ENCODE results near the gene GABBR2. TPM values are rescaled to one million over a fixed set of nuclear protein-coding genes. Genes with fewer than 3 reads are reported as not detected.
"Not testable (repeated sequence)": the region's sequence is repeated elsewhere in the genome, so short reads cannot be mapped to it uniquely, and the experiment has no call there.

The GABBR2 gene
- total RNA-seq, 2 experiments from 2014 or later: not detected

DNA sequence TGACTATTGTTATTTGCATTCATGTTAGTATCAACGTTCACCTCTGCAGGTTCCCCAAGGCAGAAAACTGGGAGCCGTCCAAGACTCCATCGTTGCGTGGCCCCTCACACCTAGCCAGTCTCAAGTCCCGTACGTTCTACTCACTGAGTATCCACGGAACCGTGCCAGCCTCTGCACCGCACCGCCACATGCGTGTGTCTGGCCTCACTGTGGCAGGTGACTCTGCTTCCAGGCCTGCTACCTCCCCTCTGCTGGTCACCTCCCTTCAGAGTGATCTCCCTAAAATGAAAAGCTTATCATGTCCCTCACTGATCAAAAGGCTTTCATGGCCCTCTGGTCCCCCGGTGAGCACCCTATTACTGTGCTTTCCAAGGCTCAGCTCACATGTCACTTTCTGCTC is 108.1 kb downstream of the GABBR2 start:
- CTCF ChIA-PET: interaction anchor here (0.6 kb wide), 1 partner anchor 1859 kb away, joined by 3 read pairs; no protein-coding TSS in a partner anchor
- Mint-ChIP-seq H3K4me1 (no peaks in the 10 kb centered on the region), H3K27ac (no peak overlapping the region), H3K4me3 (no peak overlapping the region), H3K36me3 (ENCODE audit: low read depth) (no peaks in the 10 kb centered on the region), H3K27me3 (no peaks in the 10 kb centered on the region), H3K9me3 (ENCODE audit: low read depth) (no peaks in the 10 kb centered on the region)
- POLR2A ChIA-PET: no interaction called here
- ATAC-seq: no peak
- no peak for DNase-seq
- intact Hi-C loops (cut with DNase I, micrococcal nuclease): no loop called here

DNA sequence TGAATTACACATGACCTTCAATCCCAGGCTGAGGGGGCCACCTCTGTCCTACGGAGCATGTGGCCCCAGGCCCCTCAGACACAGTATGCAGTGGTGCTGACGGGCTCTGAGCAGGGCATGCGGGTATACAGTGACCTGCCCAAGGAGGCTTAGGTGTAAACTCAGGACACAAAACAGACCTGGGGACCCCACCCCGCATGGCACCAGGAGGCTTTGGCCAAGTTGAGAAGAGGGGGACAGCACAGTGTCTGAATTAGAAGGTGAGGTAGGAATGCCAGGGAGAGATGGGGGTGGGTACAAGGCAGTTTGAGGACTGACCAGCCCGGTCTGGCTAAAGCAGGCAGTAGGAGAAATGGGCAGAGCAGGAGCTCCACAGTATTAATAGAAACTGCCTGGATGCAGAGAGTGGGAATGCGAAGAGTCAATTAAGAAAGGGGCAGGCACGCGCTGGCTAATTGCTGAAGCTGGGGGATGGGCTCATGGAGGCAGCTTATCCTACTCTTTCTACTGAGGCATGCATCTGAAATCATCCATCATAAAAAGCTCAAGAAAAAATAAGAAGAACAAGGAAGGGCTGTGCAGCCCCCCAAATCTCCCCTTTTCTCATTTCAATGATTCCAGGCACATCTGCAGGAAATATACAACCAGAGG is 109.0 kb downstream of the GABBR2 start:
- Mint-ChIP-seq H3K27me3 (no peaks in the 10 kb centered on the region), H3K4me1 (no peaks in the 10 kb centered on the region), H3K36me3 (ENCODE audit: low read depth) (no peaks in the 10 kb centered on the region), H3K4me3 (no peak overlapping the region), H3K27ac (no peak overlapping the region), H3K9me3 (ENCODE audit: low read depth) (no peaks in the 10 kb centered on the region)
- DNase-seq (no peak), ATAC-seq (no peak)
- ChIA-PET CTCF (interaction anchor here (0.7 kb wide), 1 partner anchor 28 kb away, joined by 3 read pairs; no protein-coding TSS in a partner anchor), POLR2A (no interaction called here)
- intact Hi-C loops (cut with DNase I, micrococcal nuclease): no loop called here

DNA sequence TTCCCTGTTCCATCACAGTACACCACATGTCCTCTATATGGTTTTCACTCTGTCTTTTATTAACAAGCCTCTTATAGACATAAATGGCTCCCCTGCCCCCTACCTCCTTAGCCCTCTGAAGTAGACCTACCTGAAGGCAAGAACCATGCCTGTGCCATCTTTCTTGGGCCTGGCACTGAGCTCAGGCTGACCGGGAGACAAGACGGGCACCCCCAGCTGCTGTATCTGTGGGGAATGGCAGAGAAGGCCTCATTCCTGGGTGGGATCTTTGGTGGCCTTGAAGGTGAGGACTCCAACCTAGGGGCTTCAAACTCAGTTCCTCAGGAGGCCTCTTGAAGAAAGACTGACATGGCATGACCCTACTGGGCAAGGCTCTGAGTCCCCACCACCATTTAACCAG is 109.9 kb downstream of the GABBR2 start:
- intact Hi-C loops (cut with DNase I, micrococcal nuclease): no loop called here
- CTCF ChIA-PET: no interaction called here
- Mint-ChIP-seq H3K4me1 (no peaks in the 10 kb centered on the region), H3K36me3 (ENCODE audit: low read depth) (no peaks in the 10 kb centered on the region), H3K9me3 (ENCODE audit: low read depth) (no peaks in the 10 kb centered on the region), H3K27ac (no peak overlapping the region), H3K27me3 (no peaks in the 10 kb centered on the region), H3K4me3 (no peak overlapping the region)
- POLR2A ChIA-PET: no interaction called here
- DNase-seq (no peak), ATAC-seq (no peak)

DNA sequence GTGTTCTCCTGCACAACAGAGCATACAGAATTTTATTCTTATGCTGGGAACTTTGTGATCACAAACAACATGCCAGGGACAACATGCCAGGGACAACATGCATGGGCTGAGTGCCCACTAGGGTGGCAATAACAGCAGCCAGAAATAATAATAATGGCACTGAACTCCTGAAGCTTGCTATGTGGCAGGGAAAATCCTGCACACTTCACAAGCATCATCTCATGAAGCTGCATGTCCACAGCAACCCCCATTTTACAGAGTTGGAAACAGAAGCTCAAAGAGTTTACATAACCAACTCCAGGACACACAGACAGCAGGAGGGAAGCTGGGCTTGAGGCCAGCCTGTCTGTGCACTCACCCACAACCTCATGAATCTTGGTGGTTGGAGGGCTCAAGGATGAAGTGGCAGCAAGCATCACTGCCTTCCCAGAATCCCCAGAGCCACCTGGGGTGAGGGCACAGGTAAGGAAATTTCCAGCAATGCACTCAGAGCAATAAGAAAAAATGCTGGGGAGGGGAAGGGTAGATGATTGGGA is 111.4 kb downstream of the GABBR2 start:
- CTCF ChIA-PET: interaction anchor here (0.8 kb wide), 2 partner anchors 41 to 56 kb away, joined by 3 read pairs; no protein-coding TSS in a partner anchor
- no peaks in the 10 kb centered on the region for H3K27me3 Mint-ChIP-seq
- H3K36me3 Mint-ChIP-seq (ENCODE audit: low read depth): no peaks in the 10 kb centered on the region
- no peaks in the 10 kb centered on the region for H3K4me1 Mint-ChIP-seq
- POLR2A ChIA-PET: no interaction called here
- H3K27ac Mint-ChIP-seq: no peak overlapping the region
- intact Hi-C loops (cut with DNase I, micrococcal nuclease): no loop called here
- ATAC-seq (no peak), DNase-seq (no peak)
- H3K9me3 Mint-ChIP-seq (ENCODE audit: low read depth): no peaks in the 10 kb centered on the region
- no peak overlapping the region for H3K4me3 Mint-ChIP-seq

DNA sequence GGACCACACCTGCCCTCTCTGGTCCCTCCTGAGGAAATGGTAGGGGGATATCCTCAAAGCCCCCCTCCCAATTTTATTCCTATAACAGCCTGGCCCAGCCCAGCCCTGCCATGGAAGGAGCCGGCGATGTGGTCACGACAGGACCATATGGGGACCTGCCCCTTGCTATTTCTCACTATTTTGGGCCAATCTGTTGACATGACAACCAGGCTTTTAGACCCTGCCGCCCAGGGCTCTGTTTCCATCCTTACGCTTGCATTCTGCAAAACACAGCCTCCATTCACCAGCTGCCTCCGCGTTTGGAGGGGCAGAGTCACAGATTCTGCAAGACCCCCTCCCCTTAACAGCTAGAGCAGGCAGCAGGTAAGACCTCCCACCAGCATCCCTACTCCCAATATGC is 112.2 kb downstream of the GABBR2 start:
- ATAC-seq: no peak
- Mint-ChIP-seq H3K9me3 (ENCODE audit: low read depth) (no peaks in the 10 kb centered on the region), H3K27me3 (no peaks in the 10 kb centered on the region), H3K4me1 (no peaks in the 10 kb centered on the region), H3K27ac (no peak overlapping the region), H3K4me3 (no peak overlapping the region), H3K36me3 (ENCODE audit: low read depth) (no peaks in the 10 kb centered on the region)
- ChIA-PET CTCF (no interaction called here), POLR2A (no interaction called here)
- intact Hi-C loops (cut with DNase I, micrococcal nuclease): no loop called here
- no peak for DNase-seq

DNA sequence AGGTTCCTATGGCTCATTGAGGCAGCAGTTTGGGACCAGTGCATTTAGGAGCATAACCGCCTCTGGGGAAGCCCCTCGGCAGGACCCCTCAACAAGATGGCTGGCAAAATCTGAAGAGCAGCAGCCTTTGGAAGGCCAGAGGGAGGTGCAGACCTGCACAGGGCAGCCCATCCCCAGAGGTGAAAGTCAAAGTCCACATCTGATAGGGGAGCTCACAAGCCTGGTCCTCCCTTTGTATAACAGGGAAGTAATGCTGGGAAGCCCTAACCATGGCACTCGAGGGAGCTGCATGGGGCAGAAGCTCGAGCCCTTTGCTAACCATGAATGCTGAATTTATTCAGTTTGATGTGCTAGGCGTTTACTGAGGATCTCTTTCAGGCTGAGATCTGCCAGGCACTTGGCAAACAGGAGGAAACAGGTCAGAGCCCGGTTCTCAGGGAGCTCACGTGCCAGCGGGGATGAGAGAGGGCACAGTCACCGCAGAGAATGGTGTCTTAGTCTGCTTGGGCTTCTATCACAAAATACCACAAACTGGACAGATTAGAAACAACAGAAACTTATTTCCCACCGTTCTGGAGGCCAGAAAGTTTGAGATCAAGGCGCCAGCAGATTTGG is 114.1 kb downstream of the GABBR2 start:
- DNase-seq (no peak), ATAC-seq (no peak)
- H3K27me3 Mint-ChIP-seq: no peaks in the 10 kb centered on the region
- POLR2A ChIA-PET: no interaction called here
- no peaks in the 10 kb centered on the region for H3K9me3 Mint-ChIP-seq (ENCODE audit: low read depth)
- no peaks in the 10 kb centered on the region for H3K4me1 Mint-ChIP-seq
- no peak overlapping the region for H3K4me3 Mint-ChIP-seq
- intact Hi-C loops (cut with DNase I, micrococcal nuclease): no loop called here
- no peak overlapping the region for H3K27ac Mint-ChIP-seq
- H3K36me3 Mint-ChIP-seq (ENCODE audit: low read depth): no peaks in the 10 kb centered on the region
- CTCF ChIA-PET: no interaction called here

DNA sequence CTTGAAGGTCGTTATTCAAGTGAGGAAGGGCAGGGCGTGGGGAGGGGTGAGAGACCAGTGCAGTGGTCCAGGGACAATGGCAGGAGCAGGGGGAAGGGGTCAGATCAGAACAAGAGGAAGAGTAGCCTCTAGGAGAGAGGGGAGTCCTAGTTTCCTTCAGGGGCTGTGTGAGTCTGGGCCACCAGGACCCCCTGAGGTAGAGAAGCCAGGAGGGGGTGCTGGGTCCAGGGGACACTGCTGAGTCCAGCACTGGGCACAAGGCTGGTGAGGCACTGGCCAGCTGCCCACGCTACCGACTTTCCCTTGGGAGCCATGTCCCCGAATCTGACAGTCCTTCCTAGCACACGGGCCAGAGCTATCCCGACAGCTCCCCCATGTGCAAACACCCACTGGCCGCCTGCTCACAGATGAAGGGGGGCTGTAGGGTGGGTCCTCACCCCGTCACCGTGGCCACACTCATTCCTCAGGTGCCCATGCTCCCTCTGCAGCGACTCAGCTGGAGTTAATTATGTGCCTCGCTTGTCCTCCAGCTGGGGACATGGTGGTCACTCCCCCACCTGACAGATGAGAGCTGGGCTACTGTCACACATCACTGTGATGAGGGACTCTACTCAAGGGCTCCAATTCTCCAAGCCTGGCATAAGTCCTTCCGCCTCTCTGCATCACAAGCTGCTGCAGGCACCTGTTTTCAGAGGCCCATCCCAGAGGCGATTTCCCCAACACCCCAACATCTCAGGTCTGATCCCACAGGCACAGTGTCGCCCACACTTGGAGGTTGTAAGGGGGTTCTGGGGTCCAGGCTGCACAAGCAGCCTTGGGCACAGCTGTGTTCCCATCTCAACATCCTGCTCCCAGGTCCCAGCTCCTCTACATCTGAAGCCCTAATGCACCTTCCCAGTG is 115.1 kb downstream of the GABBR2 start:
- CTCF ChIA-PET: no interaction called here
- Mint-ChIP-seq H3K36me3 (ENCODE audit: low read depth) (no peaks in the 10 kb centered on the region), H3K27ac (no peak overlapping the region), H3K4me3 (no peak overlapping the region), H3K9me3 (ENCODE audit: low read depth) (no peaks in the 10 kb centered on the region), H3K27me3 (peaks cover 3% of the 10 kb centered on the region), H3K4me1 (no peaks in the 10 kb centered on the region)
- intact Hi-C loops (cut with DNase I, micrococcal nuclease): no loop called here
- no peak for ATAC-seq
- DNase-seq: no peak
- POLR2A ChIA-PET: no interaction called here

DNA sequence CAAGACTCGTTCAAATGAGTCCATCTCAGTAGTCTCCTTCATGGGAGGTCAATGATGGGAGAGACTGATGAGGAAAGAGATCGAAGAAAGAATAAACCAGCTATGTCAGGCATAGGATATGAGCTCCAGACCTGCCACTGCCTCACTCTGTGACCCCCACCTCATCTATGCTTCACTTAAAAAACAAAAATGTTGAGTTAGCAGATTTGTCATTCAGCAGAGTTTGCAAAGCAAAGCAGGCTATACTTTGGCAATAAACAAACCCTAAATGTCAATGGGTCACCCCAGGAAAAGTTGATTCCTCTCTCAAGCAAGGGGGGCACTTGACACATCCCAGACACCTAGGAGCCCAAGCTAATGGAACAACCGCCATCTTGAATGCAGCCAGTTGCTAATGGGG is 117.0 kb downstream of the GABBR2 start:
- no peaks in the 10 kb centered on the region for H3K36me3 Mint-ChIP-seq (ENCODE audit: low read depth)
- peaks cover 5% of the 10 kb centered on the region for H3K27me3 Mint-ChIP-seq
- no peak overlapping the region for H3K27ac Mint-ChIP-seq
- H3K4me3 Mint-ChIP-seq: no peak overlapping the region
- DNase-seq: no peak
- ChIA-PET POLR2A (no interaction called here), CTCF (no interaction called here)
- H3K4me1 Mint-ChIP-seq: no peaks in the 10 kb centered on the region
- H3K9me3 Mint-ChIP-seq (ENCODE audit: low read depth): no peaks in the 10 kb centered on the region
- no peak for ATAC-seq
- intact Hi-C loops (cut with DNase I, micrococcal nuclease): no loop called here

DNA sequence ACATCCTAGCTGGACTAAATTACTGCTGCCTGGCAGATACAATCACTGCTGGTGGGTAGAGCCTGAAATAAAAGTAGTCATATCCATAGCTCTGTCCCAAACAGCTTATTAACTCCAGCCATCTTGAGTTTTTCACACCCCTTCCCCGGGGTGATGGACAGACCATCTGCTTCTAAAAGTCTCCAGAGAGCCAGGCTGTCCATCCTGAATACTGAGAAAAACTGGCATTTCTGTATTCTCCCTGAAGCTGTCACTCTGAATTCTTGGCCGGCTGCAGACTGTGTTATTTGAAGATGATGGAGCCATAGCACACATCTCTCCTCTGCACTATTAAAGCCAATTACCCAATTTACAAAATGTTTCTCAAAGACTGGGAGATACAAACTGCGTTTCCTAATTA is 118.6 kb downstream of the GABBR2 start:
- ATAC-seq (no peak), DNase-seq (no peak)
- Mint-ChIP-seq H3K36me3 (ENCODE audit: low read depth) (no peaks in the 10 kb centered on the region), H3K27ac (no peak overlapping the region), H3K27me3 (peaks cover 8% of the 10 kb centered on the region), H3K4me1 (no peaks in the 10 kb centered on the region), H3K9me3 (ENCODE audit: low read depth) (no peaks in the 10 kb centered on the region), H3K4me3 (no peak overlapping the region)
- ChIA-PET POLR2A (no interaction called here), CTCF (interaction anchor here (0.6 kb wide), 1 partner anchor 21 kb away, joined by 4 read pairs; no protein-coding TSS in a partner anchor)
- intact Hi-C loops (cut with DNase I, micrococcal nuclease): no loop called here

DNA sequence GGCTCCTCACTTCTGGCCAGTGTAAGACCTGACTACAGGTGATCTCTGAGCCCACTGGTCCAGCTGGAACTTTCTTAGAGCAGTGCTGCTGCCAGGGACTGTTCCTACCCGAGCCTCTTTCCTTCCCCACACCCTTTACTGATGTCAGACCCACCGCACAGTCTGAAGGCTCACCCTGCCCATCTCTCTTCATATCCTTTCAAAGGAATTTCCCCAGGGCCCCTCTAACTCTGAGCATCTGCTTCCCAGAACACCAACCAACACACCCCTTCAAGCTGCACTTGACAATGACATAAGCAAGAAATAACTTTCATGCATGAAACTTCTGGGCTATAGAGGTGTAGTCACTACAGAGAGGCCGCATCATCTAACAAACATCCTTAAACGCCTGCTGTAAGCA is 119.6 kb downstream of the GABBR2 start:
- Mint-ChIP-seq H3K36me3 (ENCODE audit: low read depth) (no peaks in the 10 kb centered on the region), H3K27me3 (peaks cover 14% of the 10 kb centered on the region), H3K27ac (no peak overlapping the region), H3K4me1 (no peaks in the 10 kb centered on the region), H3K4me3 (no peak overlapping the region), H3K9me3 (ENCODE audit: low read depth) (no peaks in the 10 kb centered on the region)
- DNase-seq (no peak), ATAC-seq (no peak)
- ChIA-PET CTCF (no interaction called here), POLR2A (no interaction called here)
- intact Hi-C loops (cut with DNase I, micrococcal nuclease): no loop called here

DNA sequence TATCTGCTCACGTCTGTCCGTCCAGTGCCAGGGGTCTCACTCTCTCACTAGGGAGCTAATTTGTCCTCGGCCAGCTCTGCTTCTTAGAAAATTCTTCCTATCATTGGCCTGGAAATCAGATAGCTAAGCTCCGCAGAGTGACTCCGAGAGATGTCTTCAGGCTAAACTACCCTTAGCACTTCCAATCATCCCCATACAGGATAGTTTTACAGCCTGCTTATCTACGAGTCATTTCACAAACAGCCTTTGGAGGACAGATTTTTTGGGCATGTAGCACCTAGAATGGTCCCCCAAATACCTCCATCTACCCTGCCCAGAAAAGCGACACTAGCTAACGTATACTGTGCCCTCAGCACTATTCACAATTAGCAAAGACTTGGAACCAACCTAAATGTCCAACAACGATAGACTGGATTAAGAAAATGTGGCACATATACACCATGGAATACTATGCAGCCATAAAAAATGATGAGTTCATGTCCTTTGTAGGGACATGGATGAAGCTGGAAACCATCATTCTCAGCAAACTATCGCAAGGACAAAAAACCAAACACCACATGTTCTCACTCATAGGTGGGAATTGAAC is 123.8 kb downstream of the GABBR2 start:
- H3K4me1 Mint-ChIP-seq; DNase-seq; intact Hi-C loops (cut with DNase I, micrococcal nuclease); POLR2A ChIA-PET; H3K36me3 Mint-ChIP-seq (ENCODE audit: low read depth); H3K27ac Mint-ChIP-seq; H3K4me3 Mint-ChIP-seq; ATAC-seq; CTCF ChIA-PET; H3K9me3 Mint-ChIP-seq (ENCODE audit: low read depth): not testable (repeated sequence)
- H3K27me3 Mint-ChIP-seq: peaks cover 23% of the 10 kb centered on the region

All from activated CD4-positive, alpha-beta T cell treated with anti-CD3 and anti-CD28 coated beads for 36 hours (primary cell).